Activated naive CD8-positive, alpha-beta T cell treated with anti-CD3 and anti-CD28 coated beads for 36 hours (primary cell): ENCODE data around the gene GET4. TPM values are rescaled to one million over a fixed set of nuclear protein-coding genes. Genes with fewer than 3 reads are reported as not detected.

Experiments
- DNase-seq: peaks from one replicate; pipeline ENCODE4 v3.0.0; 2021
- H3K27ac Mint-ChIP-seq: one replicate; pipeline ENCODE4 v1.8.0; 2022; ENCODE audit warnings: mild to moderate bottlenecking, moderate library complexity, mixed read lengths
- H3K27me3 Mint-ChIP-seq: one replicate; pipeline ENCODE4 v1.8.0; 2022; ENCODE audit warnings: mild to moderate bottlenecking, mixed read lengths
- H3K36me3 Mint-ChIP-seq: one replicate; pipeline ENCODE4 v1.8.0; 2021; ENCODE audit warnings: mild to moderate bottlenecking, mixed read lengths
- H3K4me1 Mint-ChIP-seq: one replicate; pipeline ENCODE4 v1.8.0; 2021; ENCODE audit warnings: mixed read lengths
- H3K4me3 Mint-ChIP-seq: one replicate; pipeline ENCODE4 v1.8.0; 2022; ENCODE audit warnings: mild to moderate bottlenecking, moderate library complexity, mixed read lengths
- H3K9me3 Mint-ChIP-seq: one replicate; pipeline ENCODE4 v1.8.0; 2022; ENCODE audit warnings: mixed read lengths
- total RNA-seq, 2 experiments: library from RNA; stranded (reverse); gene quantifications; one replicate each; pipeline ENCODE4 v1.2.3, GENCODE V29; 2021

GET4 gene
- total RNA-seq, 2 experiments from 2014 or later: 35.2 to 39.6 TPM

DNA sequence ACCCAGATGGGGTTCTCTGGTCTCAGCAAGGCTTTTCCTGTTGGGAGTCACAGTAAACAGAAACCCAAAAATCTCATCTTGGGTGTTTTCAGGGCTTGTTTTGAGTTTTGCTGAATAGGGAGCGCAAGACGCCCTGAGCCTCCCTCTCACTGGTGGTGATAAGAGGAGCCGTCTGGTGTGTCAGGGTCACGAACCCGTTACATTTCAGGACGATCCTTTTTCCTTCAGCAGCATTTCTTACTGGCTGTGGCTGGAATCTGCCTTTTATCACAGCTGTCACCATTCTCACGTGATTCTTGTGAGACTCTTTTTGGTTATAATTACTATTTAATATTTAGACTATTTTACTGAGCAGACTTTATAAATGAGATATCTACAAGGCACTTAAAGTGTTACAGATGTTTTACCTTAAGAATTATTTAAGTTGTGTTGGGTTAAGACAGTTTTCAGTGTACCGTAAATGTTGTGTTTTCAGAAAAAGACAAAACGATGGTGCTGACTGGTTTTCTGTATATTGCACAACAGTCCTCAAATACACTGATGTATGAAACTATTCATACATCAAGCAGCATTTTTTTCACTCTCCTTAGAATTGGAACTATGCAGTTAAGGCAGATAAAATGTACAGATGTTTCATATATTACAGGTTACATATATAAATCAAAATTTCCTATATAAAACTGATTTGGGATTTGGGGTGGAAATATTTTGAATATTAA, 2.2 kb upstream of the GET4 start:
- Mint-ChIP-seq H3K9me3 (no peaks in the 10 kb centered on the region), H3K4me1 (peaks cover 23% of the 10 kb centered on the region), H3K27ac (peak overlapping the region; percentile 85), H3K4me3 (no peak overlapping the region), H3K27me3 (no peaks in the 10 kb centered on the region), H3K36me3 (peaks cover 30% of the 10 kb centered on the region)
- no peak for DNase-seq

DNA sequence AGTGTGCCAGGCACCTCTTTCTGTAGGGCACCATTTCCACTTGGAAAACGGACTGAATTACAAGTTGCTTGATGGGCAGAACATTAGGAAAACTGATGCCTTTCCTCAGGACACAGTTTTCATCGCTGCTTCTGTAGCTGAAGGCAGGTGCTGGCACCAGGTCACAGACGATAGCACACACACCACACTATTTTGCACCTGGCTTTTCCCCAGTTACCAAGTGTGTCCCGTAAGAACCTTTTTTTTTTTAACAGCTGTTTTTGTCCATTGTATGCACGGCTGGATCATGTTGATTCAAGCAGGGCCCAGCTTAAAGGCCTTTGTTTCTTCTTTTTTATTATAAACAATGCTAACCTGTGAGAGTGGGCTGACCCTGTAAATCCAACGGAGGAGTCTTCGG, 1.3 kb upstream of the GET4 start:
- DNase-seq: no peak
- Mint-ChIP-seq H3K4me1 (peaks cover 24% of the 10 kb centered on the region), H3K27ac (no peak overlapping the region), H3K36me3 (peaks cover 25% of the 10 kb centered on the region), H3K27me3 (no peaks in the 10 kb centered on the region), H3K9me3 (no peaks in the 10 kb centered on the region), H3K4me3 (no peak overlapping the region)

DNA sequence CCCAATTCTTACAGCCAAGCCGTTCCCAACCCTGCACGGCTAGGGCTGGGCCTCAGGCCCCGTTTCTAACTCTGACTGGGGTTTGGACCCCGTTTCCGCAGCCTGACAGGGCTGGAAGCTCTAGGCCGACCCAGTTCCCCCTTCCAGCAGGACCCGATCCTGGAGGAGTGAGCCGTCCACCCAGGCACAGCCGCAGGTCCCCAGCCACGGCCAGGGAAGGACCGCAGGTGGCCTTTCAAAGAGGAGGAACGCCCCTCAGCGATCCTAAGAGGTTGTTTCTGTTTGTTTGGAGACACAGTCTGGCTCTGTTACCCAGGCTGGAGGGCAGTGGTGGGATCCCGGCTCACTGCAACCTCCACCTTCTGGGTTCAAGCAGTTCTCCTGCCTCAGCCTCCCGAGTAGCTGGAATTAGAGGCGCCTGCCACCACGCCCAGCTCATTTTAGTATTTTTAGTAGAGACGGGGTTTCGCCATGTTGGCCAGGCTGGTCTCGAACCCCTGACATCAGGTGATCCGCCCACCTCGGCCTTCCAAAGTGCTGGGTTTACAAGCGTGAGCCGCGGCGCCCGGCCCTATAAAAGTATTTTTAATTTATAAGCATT, 778 bp upstream of the GET4 start:
- Mint-ChIP-seq H3K36me3 (peaks cover 24% of the 10 kb centered on the region), H3K4me1 (peaks cover 24% of the 10 kb centered on the region), H3K4me3 (no peak overlapping the region), H3K27ac (peak overlapping the region; percentile 56), H3K9me3 (no peaks in the 10 kb centered on the region), H3K27me3 (no peaks in the 10 kb centered on the region)
- no peak for DNase-seq

DNA sequence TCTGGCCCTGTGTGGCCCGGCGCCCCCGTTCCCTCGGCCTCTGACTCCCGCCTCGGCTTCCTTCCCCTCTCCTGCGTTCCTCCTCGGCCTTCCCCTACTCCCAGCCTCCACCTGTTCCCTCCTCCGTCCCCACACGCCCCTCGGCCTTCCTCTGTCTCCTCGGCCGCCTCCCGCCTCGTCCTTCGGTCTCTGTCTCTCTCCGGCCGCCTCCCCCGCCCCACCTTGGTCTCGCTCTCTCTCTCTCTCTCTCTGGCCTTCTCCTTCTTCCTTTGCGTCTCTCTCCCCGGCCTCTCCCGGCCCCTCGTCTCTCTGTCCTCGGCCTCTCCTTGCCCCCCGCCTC, 588 bp downstream of the GET4 start:
- no peak for DNase-seq
- Mint-ChIP-seq H3K4me3 (peak overlapping the region; percentile 99), H3K36me3 (peaks cover 24% of the 10 kb centered on the region), H3K27me3 (no peaks in the 10 kb centered on the region), H3K9me3 (no peaks in the 10 kb centered on the region), H3K4me1 (peaks cover 27% of the 10 kb centered on the region), H3K27ac (peak overlapping the region; percentile 92)

DNA sequence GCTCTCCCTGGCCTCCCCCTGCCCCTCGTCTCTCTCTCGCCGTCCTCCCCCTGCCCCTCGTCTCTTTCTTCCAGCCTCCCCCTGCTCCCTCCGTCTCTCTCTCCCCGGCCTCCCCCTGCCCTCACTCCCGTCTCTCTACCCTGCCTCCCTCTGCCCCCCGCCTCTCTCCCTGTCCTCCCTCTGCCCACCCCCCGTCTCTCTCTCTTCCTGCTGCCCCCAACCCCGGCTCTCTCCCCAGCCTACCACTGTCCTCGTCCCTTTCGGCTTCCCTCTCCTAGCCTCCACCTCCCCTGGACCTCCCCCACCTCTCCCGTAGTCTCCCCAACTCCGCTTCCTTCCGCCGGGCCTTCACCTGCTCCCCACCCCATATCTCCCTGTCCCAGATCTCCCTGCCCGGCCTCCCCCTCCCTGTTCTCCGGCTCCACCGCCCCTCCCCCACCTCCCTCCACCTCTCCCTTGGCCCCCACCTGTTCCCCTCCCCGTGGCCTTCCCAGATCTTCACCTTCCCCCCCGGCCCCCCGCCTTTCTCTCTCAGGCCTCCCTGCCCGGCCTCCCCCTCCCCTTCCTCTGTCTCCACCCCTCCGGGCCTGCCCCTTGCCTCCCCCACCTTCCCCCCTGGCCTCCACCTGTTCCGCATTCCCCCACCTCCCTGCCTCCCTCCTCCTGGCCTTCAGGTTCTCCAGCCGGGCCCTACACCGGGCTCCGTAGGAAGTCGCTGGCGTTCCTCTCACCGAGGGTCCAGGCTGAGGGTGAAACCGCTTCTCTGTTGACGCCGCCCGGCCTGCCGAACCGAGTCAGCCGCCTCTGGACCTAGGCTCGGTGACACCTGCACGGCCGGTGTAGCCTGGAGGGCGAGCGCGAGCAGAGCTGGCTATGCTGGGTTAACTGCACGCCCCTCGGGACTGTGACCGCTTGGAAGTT, 1.2 kb downstream of the GET4 start:
- H3K27ac Mint-ChIP-seq: peak overlapping the region; percentile 92
- H3K4me1 Mint-ChIP-seq: peaks cover 30% of the 10 kb centered on the region
- peak overlapping the region; percentile 99 for H3K4me3 Mint-ChIP-seq
- H3K9me3 Mint-ChIP-seq: no peaks in the 10 kb centered on the region
- H3K27me3 Mint-ChIP-seq: no peaks in the 10 kb centered on the region
- DNase-seq: no peak
- H3K36me3 Mint-ChIP-seq: peaks cover 21% of the 10 kb centered on the region

DNA sequence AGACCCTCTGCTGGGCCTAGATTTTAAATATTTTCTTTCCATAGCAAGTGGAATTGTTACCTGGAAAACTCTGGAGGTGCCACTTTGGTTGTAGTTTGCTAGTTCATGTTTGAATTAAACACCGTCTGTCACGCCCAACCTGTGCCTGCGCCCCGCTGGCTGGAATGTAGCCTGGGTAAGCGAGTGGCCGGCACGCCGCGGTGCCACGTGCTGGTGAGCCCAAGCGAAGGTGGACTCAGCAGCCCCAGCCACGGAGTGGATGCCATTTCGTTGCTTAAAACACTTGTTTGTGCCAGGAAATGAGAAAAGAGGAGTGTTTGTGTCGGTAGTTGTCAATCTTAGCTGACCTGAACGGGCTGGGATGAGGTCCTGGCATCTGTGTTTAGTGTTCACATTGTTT, 2.7 kb downstream of the GET4 start:
- no peak for DNase-seq
- H3K9me3 Mint-ChIP-seq: no peaks in the 10 kb centered on the region
- peaks cover 7% of the 10 kb centered on the region for H3K36me3 Mint-ChIP-seq
- H3K4me1 Mint-ChIP-seq: peaks cover 23% of the 10 kb centered on the region
- H3K4me3 Mint-ChIP-seq: peak overlapping the region; percentile 51
- no peaks in the 10 kb centered on the region for H3K27me3 Mint-ChIP-seq
- H3K27ac Mint-ChIP-seq: no peak overlapping the region

DNA sequence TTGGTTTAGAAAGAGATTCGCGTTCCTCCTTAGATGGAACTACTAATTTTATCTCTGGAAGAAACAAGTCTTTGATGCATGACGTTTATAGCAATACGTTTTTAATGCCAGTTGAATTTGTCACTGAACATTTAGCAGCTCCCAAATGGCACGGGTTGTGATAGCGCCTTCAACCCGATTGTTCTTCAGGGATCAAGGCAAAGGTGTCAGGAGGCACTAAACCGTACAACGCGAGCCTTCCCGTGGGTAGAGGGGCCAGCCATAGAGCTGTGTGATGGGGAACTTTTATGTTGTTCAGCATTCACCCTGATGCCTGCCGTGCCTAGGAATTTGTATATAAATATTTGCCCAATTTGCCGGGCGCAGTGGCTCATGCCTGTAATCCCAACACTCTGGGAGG, 3.4 kb downstream of the GET4 start:
- Mint-ChIP-seq H3K4me3 (no peak overlapping the region), H3K4me1 (peaks cover 22% of the 10 kb centered on the region), H3K36me3 (peaks cover 7% of the 10 kb centered on the region), H3K27ac (no peak overlapping the region), H3K9me3 (no peaks in the 10 kb centered on the region), H3K27me3 (no peaks in the 10 kb centered on the region)
- DNase-seq: no peak

DNA sequence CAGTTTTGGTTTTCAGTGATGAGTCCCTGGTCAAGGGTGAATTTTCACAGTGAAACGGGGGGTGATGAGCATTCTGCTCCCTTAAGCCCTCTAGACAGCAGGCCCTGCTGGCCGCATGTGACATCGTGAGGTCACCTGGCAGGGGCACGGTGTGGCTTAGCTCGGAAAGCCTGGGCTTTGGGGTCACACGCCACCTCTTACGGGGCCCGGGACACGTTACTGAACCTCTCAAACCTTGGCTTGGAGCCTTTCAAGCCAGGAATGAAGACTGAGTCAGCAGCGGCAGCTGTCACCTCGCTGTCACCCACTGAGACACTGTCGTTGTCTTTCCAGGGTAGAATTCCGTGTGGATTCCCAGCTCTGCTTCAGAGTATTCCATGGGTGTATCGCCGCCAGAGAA, 4.1 kb downstream of the GET4 start:
- H3K9me3 Mint-ChIP-seq: no peaks in the 10 kb centered on the region
- no peak for DNase-seq
- no peak overlapping the region for H3K27ac Mint-ChIP-seq
- H3K27me3 Mint-ChIP-seq: no peaks in the 10 kb centered on the region
- peaks cover 21% of the 10 kb centered on the region for H3K4me1 Mint-ChIP-seq
- no peak overlapping the region for H3K4me3 Mint-ChIP-seq
- H3K36me3 Mint-ChIP-seq: peaks cover 7% of the 10 kb centered on the region

DNA sequence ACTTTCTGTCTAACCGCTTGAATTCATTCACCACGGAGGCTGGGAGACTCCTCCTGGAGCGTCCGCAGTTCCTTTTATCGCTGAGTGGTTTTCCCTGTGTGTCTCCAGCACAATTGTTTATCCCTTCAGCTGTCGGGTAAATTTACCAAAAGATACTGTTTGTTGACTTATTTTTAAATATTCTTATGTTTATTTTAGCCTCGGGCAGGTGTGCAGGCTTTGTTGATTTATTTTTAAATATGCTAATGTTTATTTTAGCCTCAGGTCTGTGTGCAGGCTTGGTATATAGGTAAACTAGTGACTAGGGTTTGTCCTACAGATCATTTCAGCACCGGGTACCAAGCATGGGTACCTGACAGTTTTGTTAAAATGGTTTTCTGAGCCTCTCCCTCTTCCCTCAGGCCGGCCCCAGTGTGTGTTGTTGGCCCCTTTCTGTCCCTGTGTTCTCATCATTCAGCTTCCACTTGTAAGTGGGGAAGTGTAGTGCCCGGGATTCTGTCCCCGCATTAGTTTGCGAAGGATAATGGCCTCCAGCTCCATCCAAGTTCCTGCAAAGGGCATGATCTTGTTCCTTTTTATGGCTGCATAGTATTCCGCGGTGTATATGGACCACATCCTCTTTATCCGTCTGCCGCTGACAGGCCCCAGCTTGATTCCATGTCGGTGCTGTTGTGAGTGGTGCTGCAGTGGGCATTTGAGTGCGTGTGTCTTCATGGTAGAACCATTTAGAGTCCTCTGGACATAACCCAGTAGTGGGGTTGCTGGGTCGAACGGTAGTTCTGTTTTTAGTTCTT, 5.3 kb downstream of the GET4 start:
- DNase-seq: no peak
- Mint-ChIP-seq H3K27ac (no peak overlapping the region), H3K4me3 (no peak overlapping the region), H3K4me1 (peaks cover 21% of the 10 kb centered on the region), H3K36me3 (peaks cover 7% of the 10 kb centered on the region), H3K9me3 (no peaks in the 10 kb centered on the region), H3K27me3 (no peaks in the 10 kb centered on the region)

DNA sequence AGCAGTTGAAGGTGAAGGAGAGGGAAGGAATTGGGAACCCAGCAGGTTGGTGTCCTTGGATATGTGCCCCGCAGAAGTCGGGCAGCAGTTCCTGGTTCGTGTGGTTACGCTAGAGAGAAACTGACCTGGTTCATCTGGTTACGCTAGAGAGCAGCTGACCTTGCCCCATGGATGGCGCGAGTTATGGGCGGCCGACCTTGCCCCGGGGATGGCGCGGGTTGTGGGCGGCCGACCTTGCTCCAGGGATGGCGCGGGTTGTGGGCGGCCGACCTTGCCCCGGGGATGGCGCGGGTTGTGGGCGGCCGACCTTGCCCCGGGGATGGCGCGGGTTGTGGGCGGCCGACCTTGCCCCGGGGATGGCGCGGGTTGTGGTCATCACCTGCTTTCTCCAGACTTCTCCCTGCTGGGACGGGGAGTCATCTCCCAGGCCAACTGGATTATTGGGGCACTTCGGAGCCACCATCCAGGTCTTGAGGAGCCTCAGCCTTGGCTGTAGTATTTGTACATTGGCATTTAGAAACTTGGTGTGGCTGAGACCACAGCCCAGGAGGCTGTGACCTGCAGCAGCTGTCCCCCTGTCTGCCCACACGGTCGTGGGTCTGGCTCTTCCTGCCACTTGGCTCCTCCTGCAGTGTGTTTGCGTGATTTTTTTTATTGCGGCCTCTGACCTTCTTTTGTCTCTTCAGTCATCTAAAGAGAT, 6.1 kb downstream of the GET4 start:
- H3K9me3 Mint-ChIP-seq: no peaks in the 10 kb centered on the region
- DNase-seq: no peak
- H3K4me3 Mint-ChIP-seq: no peak overlapping the region
- no peak overlapping the region for H3K27ac Mint-ChIP-seq
- peaks cover 4% of the 10 kb centered on the region for H3K36me3 Mint-ChIP-seq
- peaks cover 21% of the 10 kb centered on the region for H3K4me1 Mint-ChIP-seq
- H3K27me3 Mint-ChIP-seq: no peaks in the 10 kb centered on the region

DNA sequence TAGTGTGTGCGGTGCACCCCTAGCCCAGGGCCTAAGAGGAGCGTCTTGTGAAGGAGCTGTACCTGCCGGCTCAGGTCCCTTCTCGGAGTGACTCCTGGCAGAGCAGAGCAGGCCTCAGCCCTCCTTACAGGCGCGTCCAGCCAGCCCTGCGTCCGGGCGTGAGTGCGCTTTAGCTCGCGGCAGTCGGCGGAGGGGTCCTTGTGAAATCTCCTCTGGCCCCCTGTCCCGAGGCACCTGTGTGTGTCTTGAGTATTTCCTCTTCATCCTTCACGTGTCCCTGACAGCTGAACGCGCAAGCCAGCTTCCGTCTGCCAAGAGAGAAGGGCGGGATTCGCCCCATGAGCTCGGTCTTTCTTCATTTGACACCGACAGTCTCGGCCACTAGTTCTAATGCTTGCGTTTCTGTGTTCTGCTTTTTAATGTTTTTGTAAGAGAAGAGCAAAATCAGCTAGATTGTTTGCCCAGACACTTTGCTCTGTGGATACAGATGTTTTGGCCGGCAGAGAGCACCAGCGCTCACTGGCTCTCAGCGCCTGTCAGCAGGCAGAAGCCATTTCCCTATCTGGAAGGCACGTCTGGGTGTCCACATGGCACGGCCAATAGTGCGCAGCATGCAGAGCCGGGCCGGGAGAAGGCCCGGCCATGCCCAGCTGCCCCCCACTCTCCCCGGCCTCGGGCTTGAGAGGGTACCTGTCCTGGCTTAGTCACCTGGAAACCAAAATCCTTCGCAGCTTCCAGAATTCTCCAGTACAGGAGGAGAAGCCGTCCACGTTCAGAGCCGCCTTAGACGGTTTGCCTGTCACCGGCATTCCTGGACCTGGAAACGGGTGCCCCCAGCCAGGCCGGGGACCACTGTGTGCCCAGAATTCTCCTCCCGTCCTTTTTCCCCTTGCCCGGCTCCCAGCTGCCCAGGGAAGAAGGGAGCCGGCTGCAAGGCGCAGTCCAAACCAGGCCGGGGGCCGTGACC, 7.0 kb downstream of the GET4 start:
- Mint-ChIP-seq H3K4me3 (no peak overlapping the region), H3K4me1 (peaks cover 20% of the 10 kb centered on the region), H3K36me3 (peaks cover 4% of the 10 kb centered on the region), H3K27ac (no peak overlapping the region), H3K27me3 (no peaks in the 10 kb centered on the region), H3K9me3 (no peaks in the 10 kb centered on the region)
- DNase-seq: no peak

DNA sequence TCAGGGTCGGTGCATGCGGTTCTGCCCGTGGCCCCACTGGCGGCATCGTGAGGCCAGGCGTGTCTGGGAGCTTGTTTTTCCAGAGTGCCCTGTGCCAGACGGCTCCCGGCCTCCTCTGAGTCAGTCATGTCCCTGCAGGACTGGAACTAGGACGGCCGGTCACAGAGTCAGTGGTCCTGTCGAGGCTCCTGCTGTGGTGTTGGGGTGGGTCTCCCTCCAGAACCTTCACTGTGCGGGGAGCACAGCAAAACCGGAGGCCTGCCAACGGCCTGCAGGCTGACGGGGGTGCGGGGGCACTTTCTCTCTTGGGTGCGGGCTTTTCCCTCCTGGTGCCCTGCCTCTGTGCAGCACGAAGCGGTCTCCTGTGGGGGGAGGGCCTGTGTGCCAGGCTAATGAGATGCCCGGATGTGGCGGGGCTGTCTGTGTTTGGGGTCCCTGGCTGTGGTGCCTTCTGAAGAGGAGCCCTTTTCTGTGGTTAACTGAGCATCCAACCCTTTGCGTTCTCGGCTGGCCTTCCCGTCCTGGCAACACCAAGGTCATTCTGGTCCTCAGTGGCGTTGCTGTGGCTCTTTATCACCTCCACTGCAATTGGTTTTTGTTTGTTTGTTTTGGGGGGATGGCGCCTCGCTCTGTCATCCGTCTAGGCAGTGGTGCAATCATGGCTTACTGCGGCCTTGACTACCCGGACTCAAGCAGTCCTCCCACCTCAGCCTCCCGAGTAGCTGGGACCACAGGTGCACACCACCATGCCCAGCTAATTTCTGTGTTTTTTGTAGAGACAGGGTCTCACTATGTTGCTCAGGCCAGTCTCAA, 8.0 kb downstream of the GET4 start:
- Mint-ChIP-seq H3K27ac (no peak overlapping the region), H3K4me1 (peaks cover 16% of the 10 kb centered on the region)

More for the DNA sequence above, 8.0 kb downstream of the GET4 start:
- no peak for DNase-seq
- no peak overlapping the region for H3K4me3 Mint-ChIP-seq
- peaks cover 4% of the 10 kb centered on the region for H3K36me3 Mint-ChIP-seq
- H3K9me3 Mint-ChIP-seq: no peaks in the 10 kb centered on the region
- no peaks in the 10 kb centered on the region for H3K27me3 Mint-ChIP-seq
